MCF 10A (cell line): ENCODE results near the gene UBAC1. TPM values are rescaled to one million over a fixed set of nuclear protein-coding genes. Genes with fewer than 3 reads are reported as not detected.
"Not testable (repeated sequence)": the region's sequence is repeated elsewhere in the genome, so short reads cannot be mapped to it uniquely, and the experiment has no call there.

Experiments
- BruUV-seq: library from RNA; stranded (reverse); fragments of 400-500 nt; replicated peaks from 2 replicates; lab custom pipeline; 2021; lab: Mats Ljungman, UMichigan
- CTCF ChIA-PET: fragments of 300-600 bp; sonication (Branson Sonifier 250); formaldehyde crosslinking; extraction: SDS; loops from one replicate; lab custom pipeline; 2021; ENCODE audit warnings: antibody characterized with exemption, inconsistent platforms; lab: Yijun Ruan, JAX
- POLR2A ChIA-PET: fragments of 300-600, 350-650 bp; sonication (Branson Sonifier 250); formaldehyde crosslinking; extraction: SDS; loops from one replicate; lab custom pipeline; 2020; ENCODE audit warnings: antibody characterized with exemption, inconsistent platforms; lab: Yijun Ruan, JAX
- DNase-seq: peaks from one replicate; pipeline ENCODE4 v3.0.0-alpha.2; 2018; ENCODE audit not compliant: unreplicated experiment
- H3K27ac Mint-ChIP-seq: one replicate; pipeline ENCODE4 v1.8.0; 2022; ENCODE audit warnings: mild to moderate bottlenecking, low read depth, mixed read lengths; ENCODE audit not compliant: unreplicated experiment
- H3K27me3 Mint-ChIP-seq: one replicate; pipeline ENCODE4 v1.8.0; 2022; ENCODE audit warnings: mixed read lengths; ENCODE audit not compliant: insufficient read depth, unreplicated experiment
- H3K36me3 Mint-ChIP-seq: one replicate; pipeline ENCODE4 v1.8.0; 2022; ENCODE audit warnings: mild to moderate bottlenecking, moderate library complexity, mixed read lengths; ENCODE audit not compliant: insufficient read depth, unreplicated experiment
- H3K4me1 Mint-ChIP-seq: one replicate; pipeline ENCODE4 v1.8.0; 2022; ENCODE audit warnings: mixed read lengths; ENCODE audit not compliant: insufficient read depth, unreplicated experiment
- H3K4me3 Mint-ChIP-seq: one replicate; pipeline ENCODE4 v1.8.0; 2022; ENCODE audit warnings: mild to moderate bottlenecking, moderate library complexity, mixed read lengths; ENCODE audit not compliant: unreplicated experiment
- H3K9me3 Mint-ChIP-seq: one replicate; pipeline ENCODE4 v1.8.0; 2022; ENCODE audit warnings: mixed read lengths; ENCODE audit not compliant: unreplicated experiment
- CTCF ChIP-seq: fragments of 200-600 bp; IDR thresholded peaks from one replicate; pipeline ENCODE4 v1.8.0; 2022; ENCODE audit warnings: antibody characterized with exemption, mild to moderate bottlenecking; ENCODE audit not compliant: unreplicated experiment
- intact Hi-C: fragments of 100-400 bp; cut with micrococcal nuclease; formaldehyde crosslinking; loops from 2 replicates; pipeline ENCODE4 v1.14.1; 2022
- total RNA-seq: library from RNA; stranded (reverse); gene quantifications from 2 replicates; pipeline ENCODE4 v1.2.3, GENCODE V29; 2022

The UBAC1 gene
- total RNA-seq, 1 experiment from 2014 or later = 34.7 TPM

- POLR2A ChIA-PET = no interaction called here
- peaks cover 67% of the 10 kb centered on the region for H3K36me3 Mint-ChIP-seq
These were observed 16.5 kb downstream of the UBAC1 start for GRCh38 chr9:135944444-135945252.

GRCh38 chr9:135943604-135944003, 17.6 kb downstream of the UBAC1 start:
- H3K4me1 Mint-ChIP-seq, H3K9me3 Mint-ChIP-seq, CTCF ChIA-PET, H3K27me3 Mint-ChIP-seq, BruUV-seq, intact Hi-C loops, POLR2A ChIA-PET, DNase-seq, H3K4me3 Mint-ChIP-seq, H3K27ac Mint-ChIP-seq: not testable (repeated sequence)
- peaks cover 68% of the 10 kb centered on the region for H3K36me3 Mint-ChIP-seq

More at GRCh38 chr9:135944444-135945252, 16.5 kb downstream of the UBAC1 start:
- no peak overlapping the region for H3K4me3 Mint-ChIP-seq
- CTCF ChIA-PET = no interaction called here
- TF ChIP-seq CTCF = no peak
- BruUV-seq = no TSS peak
- H3K27ac Mint-ChIP-seq = no peak overlapping the region
- peaks cover 14% of the 10 kb centered on the region for H3K4me1 Mint-ChIP-seq
- no peak for DNase-seq
- no peaks in the 10 kb centered on the region for H3K9me3 Mint-ChIP-seq
- H3K27me3 Mint-ChIP-seq = no peaks in the 10 kb centered on the region
- intact Hi-C loops = no loop called here

- CTCF ChIA-PET = no interaction called here
These were observed 19.7 kb downstream of the UBAC1 start for GRCh38 chr9:135941288-135941995.

More at GRCh38 chr9:135941288-135941995, 19.7 kb downstream of the UBAC1 start:
- Mint-ChIP-seq H3K27ac (no peak overlapping the region), H3K36me3 (peaks cover 74% of the 10 kb centered on the region), H3K4me3 (no peak overlapping the region), H3K9me3 (no peaks in the 10 kb centered on the region), H3K27me3 (no peaks in the 10 kb centered on the region), H3K4me1 (no peaks in the 10 kb centered on the region)
- intact Hi-C loops = no loop called here
- TF ChIP-seq CTCF = no peak
- DNase-seq = no peak
- no TSS peak for BruUV-seq
- POLR2A ChIA-PET = no interaction called here
